ENCODE measurements around the gene LRRC63.
A peak's percentile ranks its signal among the peaks of the same experiment; 100 is the strongest.
"Not testable (repeated sequence)": the region's sequence is repeated elsewhere in the genome, so short reads cannot be mapped to it uniquely, and the experiment has no call there.

LRRC63 gene

GRCh38 chr13:46181840-46182490 lies 29.8 kb upstream of the LRRC63 start, which contains the start of gene LCP1:
LCP1 (minus strand) TSS chr13:46182177; CDS start chr13:46159662, 22,515 bp downstream.
- DNase-seq (ENCODE audit: low spot score), result peak; percentile 50

- DNase-seq (ENCODE audit: low spot score), result no peak
Measured at GRCh38 chr13:46182491-46182877, 29.2 kb upstream of the LRRC63 start.

DNA sequence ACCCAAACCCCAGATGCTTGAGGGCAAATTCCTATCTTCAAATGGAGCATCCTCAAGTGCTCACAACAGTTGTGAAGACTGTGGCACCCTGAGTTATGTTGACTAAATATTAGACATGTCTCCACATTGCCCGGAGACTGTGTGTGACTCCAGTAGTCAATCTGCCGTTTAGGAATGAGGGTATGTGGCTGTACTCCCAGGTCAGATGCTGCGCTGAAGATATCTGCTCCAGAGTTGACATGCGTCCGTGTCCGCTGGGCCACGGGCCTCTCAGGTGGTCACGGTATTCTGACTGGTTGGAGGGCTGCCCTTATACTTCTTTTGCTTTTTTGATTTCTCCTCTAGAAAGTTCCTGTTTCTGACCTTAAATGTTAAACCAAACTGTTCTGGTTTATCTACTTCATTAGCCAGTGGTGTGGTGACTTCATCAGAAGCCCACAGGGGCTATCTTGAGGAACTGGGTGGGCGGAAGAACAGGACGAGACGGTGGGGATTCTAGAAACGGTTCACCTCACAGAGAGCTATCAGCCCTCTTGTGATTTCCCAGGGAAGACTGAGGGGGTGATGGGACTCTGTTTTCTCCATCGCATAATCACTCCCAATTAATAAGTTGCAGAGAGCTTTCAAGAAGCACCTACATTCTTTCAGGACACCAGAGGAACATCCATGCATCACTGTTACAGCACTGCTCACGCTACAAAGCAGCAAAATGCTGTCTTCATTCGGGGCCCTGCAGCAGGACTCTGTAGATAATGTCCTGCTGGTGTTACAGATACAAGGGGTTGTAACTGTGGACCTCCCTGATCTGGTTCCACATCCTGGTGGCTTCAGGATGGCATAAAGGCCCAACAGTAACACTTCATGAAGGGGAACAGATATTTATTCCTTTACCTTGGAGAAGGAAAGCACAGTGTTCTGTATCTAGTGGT lies 28.4 kb upstream of the LRRC63 start:
- no peak for DNase-seq (ENCODE audit: low spot score)

- DNase-seq (ENCODE audit: low spot score), result no peak
Measured at GRCh38 chr13:46184277-46184699, 27.4 kb upstream of the LRRC63 start.

DNA sequence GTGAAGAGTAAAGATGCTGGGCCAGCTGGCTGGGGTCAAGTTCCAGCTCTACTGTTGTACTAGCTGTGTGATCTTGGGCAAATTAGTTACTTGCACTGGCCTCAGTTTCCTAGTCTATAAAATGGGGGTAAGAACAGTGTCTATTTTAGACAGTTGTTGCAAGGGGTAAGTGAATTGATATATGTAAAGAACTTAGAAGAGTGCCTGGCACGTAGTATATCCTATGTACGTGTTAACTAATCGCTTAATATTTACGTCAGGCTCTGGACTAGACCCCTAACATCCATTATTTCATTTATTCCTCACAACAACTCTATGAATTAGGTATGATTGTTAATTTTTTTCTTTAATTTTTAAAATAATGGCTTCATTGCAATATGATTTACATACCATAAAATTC lies 26.1 kb upstream of the LRRC63 start:
- DNase-seq (ENCODE audit: low spot score), result no peak

- no peak for DNase-seq (ENCODE audit: low spot score)
Measured at GRCh38 chr13:46192412-46192811, 19.3 kb upstream of the LRRC63 start.

DNA sequence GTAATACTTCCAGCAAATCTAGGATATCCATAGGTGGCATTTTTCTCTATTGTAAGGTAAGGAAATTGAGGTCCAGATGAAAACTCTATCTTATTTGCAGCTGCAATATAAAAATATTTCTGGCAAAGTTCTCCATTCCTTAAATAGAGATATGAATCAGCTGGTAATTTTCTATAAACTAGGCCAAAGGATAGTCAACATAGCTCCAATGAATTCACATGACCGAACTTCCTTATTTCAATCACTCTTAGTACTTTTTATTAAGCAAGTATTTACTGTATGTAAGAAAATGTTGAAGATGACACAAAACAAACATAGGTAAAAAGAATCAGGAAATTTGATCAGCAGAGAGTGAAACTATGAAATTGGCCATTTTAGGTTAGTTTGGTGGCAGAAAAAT lies 16.7 kb upstream of the LRRC63 start:
- no peak for DNase-seq (ENCODE audit: low spot score)

DNA sequence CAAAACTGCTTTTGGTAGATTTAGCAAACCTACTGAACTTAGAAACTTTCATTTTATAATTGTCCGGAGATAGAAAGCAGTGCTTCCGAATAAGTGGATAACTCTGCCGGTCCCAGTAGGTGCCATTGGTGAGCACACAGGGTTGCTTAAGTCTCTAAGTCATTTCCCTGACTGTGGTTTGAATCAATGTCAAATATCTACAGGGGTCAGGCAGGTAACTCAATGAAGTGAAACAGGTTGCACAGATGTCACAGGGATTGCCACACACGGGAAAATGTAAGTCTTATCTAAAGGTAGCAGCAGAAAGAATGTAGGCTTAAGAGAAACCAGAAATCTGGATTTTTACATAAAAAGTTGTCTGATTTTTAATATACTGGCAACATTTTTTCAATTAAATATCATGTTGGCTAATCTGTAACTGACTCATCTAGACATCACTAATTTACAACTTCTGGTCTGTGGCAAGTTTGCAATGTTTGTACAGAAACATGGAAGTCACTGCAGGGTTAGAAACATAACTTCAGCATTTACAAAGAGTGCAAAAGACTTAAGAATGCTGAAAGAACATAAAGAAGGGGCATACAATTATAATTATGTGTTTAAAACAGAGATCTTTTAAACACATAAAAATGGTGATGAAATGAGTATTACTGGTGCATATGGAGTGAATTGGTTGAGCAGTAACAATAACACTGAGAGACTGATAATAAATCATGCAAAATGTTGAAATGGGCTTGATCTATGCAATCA lies 14.3 kb upstream of the LRRC63 start:
- DNase-seq (ENCODE audit: low spot score), result peak; percentile 64

DNA sequence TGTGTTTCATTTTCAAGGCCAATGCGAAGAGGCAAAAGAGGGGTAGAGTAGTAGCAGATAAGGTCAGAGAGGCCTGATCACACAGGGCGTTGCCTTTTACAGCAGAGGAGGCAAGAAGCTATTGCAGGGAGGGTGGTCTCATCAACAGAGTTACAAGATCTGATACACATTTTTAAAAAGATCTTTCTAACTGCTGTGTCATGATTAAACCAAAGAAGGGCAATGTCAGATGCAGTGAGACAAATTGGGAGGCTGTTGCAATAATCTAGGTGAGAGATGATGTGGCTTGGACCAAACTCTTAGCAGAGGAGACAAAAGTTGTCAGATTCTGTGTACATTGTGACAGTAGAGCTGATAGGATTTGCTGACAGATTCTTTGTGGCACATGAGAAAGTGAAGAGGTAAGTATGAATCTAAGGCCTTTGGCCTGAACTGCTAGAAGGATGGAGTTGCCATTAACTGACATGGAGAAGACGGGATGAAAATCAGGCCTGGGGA lies 13.0 kb upstream of the LRRC63 start:
- no peak for DNase-seq (ENCODE audit: low spot score)

DNA sequence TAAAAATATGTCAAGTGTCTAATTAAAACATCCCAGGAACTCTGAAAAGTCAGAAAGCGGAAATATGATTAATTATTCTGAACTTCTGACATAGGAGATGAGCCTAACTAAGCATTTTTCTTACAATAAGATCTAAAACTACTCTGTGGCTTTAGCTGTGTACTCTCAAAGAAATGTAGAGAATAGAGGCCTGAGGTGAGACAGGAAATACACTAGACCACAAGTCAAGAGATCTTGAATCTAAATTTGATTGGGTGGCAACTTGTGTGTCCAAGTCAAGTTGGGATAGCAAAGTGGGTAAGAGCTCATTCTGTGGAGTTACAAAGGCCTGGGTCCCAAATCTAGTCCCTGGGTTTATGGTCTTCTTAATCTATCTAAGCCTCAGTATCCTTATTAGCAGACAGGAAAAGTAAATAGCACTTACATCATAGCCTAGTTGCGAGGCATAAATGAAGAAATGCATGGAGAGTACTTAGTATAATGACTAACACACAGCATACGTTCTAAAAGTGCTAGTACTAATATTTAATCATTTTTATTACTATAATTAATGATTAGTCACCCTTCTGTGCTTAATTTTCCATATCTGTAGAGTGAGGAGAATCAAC lies 9.4 kb upstream of the LRRC63 start:
- DNase-seq (ENCODE audit: low spot score), result no peak

GRCh38 chr13:46202966-46203365 lies 8.8 kb upstream of the LRRC63 start:
- no peak for DNase-seq (ENCODE audit: low spot score)

- no peak for DNase-seq (ENCODE audit: low spot score)
Measured at GRCh38 chr13:46206143-46206542, 5.6 kb upstream of the LRRC63 start.

GRCh38 chr13:46207828-46208227 lies 3.9 kb upstream of the LRRC63 start:
- no peak for DNase-seq (ENCODE audit: low spot score)

DNA sequence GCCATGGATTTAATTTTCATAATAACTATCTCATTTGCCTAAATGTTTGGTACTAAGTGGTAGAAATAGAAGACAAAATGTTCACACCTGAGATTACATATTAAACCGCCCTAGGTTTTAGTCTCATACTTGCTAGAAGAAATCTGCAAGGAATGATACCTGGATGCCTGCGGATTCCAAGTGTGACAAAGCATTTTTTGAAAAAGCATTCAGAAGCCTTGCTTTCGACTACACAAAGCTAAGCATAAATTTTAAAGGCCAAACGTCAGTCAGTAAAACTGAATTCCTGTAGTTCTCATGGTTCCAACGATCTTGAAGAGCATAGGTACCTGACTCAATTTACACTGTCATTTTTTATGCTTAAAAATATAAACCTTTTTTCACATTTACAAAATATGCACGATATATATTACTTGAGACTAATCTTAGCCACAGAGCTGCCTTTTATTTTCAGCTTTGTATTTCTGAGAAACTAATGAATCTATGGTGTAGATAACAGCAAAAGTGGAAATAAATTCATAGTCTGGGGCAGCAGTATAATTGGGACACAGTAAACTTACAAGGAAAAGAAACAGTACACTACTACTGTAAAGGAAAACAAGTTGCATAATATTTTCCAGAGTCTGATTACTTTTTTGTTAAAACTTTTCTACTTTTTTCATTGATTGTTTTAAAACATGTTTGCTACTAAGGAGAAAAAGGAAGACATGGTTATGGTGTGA lies 1.2 kb upstream of the LRRC63 start:
- no peak for DNase-seq (ENCODE audit: low spot score)

- DNase-seq (ENCODE audit: low spot score), result no peak
Measured at GRCh38 chr13:46211116-46211482, 629 bp upstream of the LRRC63 start.

DNA sequence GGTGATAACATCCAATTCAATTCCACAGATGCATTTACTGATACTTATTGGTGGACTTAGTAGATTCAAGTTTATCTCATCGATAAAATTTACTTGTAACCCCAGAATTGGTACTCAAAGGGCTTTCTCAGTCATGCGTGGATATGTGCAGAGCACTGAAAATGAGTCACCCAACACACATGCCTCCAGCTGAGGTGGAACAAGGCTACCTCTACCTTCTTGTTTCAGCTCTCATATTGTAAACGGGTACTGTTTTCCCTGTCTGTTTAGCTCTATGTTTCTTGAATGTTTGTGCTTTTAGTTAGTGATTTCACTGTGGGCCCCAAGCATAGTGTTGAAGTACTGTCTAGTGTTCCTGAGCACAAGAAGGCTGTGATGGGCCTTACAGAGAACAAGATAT lies 1.5 kb downstream of the LRRC63 start:
- peak; percentile 67 for DNase-seq (ENCODE audit: low spot score)

GRCh38 chr13:46214741-46215140 lies 3.0 kb downstream of the LRRC63 start:
- not testable (repeated sequence) for DNase-seq (ENCODE audit: low spot score)

DNA sequence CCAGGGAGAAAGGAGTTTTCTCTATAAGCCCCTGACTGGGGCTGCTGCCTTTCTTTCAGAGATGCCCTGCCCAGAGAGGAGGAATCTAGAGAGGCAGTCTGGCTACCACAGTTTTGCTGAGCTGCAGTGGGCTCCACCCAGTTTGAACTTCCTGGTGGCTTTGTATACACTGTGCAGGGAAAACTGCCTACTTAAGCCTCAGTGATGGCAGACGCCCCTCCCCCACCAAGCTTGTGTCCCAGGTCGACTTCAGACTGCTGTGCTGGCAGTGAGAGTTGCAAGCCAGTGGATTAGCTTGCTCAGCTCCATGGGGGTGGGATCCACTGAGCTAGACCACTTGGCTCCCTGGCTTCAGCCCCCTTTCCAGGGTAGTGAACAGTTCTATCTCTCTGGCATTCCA lies 8.5 kb downstream of the LRRC63 start:
- peak; percentile 4 for DNase-seq (ENCODE audit: low spot score)

- no peak for DNase-seq (ENCODE audit: low spot score)
Measured at GRCh38 chr13:46229251-46229650, 17.5 kb downstream of the LRRC63 start.

DNA sequence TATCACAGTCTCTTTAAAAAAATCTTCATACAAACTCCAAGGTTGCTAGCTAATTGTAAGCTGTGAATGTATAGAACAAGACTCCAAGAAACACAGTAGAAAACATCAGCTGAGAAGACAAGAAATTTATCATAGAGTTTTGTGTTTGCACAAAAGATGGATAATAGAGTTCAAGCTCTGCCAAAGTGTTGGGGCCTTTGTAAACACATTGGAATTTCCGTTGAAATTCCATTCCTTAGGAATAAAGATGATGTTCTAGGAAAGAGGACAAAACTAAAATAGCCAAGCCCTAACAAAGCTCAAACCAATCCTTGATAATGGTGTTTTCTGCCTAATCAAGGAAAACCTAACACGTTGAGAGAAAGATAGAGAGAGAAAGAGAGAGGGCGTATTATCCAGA lies 20.6 kb downstream of the LRRC63 start:
- DNase-seq (ENCODE audit: low spot score), result no peak

DNA sequence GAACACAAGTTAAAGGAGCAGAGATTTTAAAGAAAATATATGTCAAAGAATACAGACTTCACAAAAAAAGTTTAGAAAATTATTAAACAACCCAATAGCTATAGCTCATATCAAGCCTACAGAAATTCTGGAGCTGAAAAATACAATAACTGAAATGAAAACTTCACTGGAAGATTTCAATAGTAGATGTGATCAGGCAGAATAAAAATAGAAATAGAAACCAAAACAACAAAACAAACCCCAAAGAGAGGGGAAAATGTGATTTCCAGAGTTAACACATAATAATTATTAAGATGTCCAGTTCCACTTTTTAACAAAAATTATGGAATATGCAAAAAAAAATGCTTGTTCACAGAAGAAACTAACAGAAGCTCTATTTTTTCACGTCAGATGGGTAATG lies 23.6 kb downstream of the LRRC63 start:
- no peak for DNase-seq (ENCODE audit: low spot score)

Measured in kidney tubule cell (primary cell).